Urinary bladder (tissue), 4 donors: ENCODE results near the gene MEX3C. TPM values are rescaled to one million over a fixed set of nuclear protein-coding genes. Genes with fewer than 3 reads are reported as not detected.

ENCODE experiments used
- DNase-seq: peaks from one replicate; pipeline ENCODE4 v3.0.0-alpha.2; 2015; ENCODE audit errors: extremely low spot score
- H3K27ac ChIP-seq: one replicate; pipeline ENCODE4 v1.5.1; 2013; ENCODE audit warnings: low read depth, mild to moderate bottlenecking, moderate library complexity
- H3K36me3 ChIP-seq: one replicate; pipeline ENCODE4 v1.6.1; 2013; ENCODE audit warnings: mild to moderate bottlenecking, moderate library complexity; ENCODE audit not compliant: insufficient read depth
- H3K4me1 ChIP-seq: one replicate; pipeline ENCODE4 v1.6.1; 2013; ENCODE audit warnings: mild to moderate bottlenecking, moderate library complexity; ENCODE audit not compliant: insufficient read depth
- H3K4me3 ChIP-seq: one replicate; pipeline ENCODE4 v1.5.1; 2013; ENCODE audit warnings: low read depth, low read length
- WGBS: extraction: QIAGEN DNeasy Blood & Tissue Kit; methylation state at CpG from one replicate; pipeline ENCODE4 v1.1.7; 2013; 5-methylcytosine and 5-hydroxymethylcytosine counted together
- polyA plus RNA-seq: library from polyadenylated mRNA; stranded (reverse); fragments of 200-250 nt; gene quantifications from one replicate; pipeline ENCODE4 v1.2.3, GENCODE V29; 2013
- total RNA-seq: library from RNA; depleted of rRNA; stranded (reverse); fragments of >200 nt; gene quantifications from one replicate; pipeline ENCODE4 v1.2.3, GENCODE V29; 2014
- donor health status: healthy with polysubstance abuse.
- donor health status: healthy.

Gene MEX3C
- total and polyA plus RNA-seq, 2 donors = 21.5 to 53.8 TPM

- Histone ChIP-seq H3K27ac (no peak overlapping the region), H3K36me3 (no peaks in the 10 kb centered on the region), H3K4me1 (peaks cover 1% of the 10 kb centered on the region), H3K4me3 (no peak overlapping the region)
- no peak for DNase-seq
These were observed 14.7 kb downstream of the MEX3C start for GRCh38 chr18:51182824-51183223.

- no peak overlapping the region for H3K4me3 ChIP-seq
- no peak overlapping the region for H3K27ac ChIP-seq
- H3K4me1 ChIP-seq = no peaks in the 10 kb centered on the region
- 79% methylated on average over 1 of the region's 1 CpG for WGBS
- no peaks in the 10 kb centered on the region for H3K36me3 ChIP-seq
- DNase-seq = no peak
These were observed 25.7 kb downstream of the MEX3C start for GRCh38 chr18:51171625-51172259.

GRCh38 chr18:51171223-51171622 is 26.3 kb downstream of the MEX3C start:
- no peaks in the 10 kb centered on the region for H3K4me1 ChIP-seq
- WGBS = 93% methylated on average over 3 of the region's 3 CpGs
- DNase-seq = no peak
- H3K36me3 ChIP-seq = no peaks in the 10 kb centered on the region
- no peak overlapping the region for H3K4me3 ChIP-seq
- no peak overlapping the region for H3K27ac ChIP-seq

GRCh38 chr18:51170664-51171063 is 26.8 kb downstream of the MEX3C start:
- no peak for DNase-seq
- H3K4me1 ChIP-seq = no peaks in the 10 kb centered on the region
- no peaks in the 10 kb centered on the region for H3K36me3 ChIP-seq
- no peak overlapping the region for H3K4me3 ChIP-seq
- no peak overlapping the region for H3K27ac ChIP-seq
- WGBS = 92% methylated on average over 3 of the region's 3 CpGs

GRCh38 chr18:51169731-51170130 is 27.8 kb downstream of the MEX3C start:
- no peak for DNase-seq
- Histone ChIP-seq H3K4me3 (no peak overlapping the region), H3K4me1 (no peaks in the 10 kb centered on the region), H3K27ac (no peak overlapping the region), H3K36me3 (no peaks in the 10 kb centered on the region)

DNA sequence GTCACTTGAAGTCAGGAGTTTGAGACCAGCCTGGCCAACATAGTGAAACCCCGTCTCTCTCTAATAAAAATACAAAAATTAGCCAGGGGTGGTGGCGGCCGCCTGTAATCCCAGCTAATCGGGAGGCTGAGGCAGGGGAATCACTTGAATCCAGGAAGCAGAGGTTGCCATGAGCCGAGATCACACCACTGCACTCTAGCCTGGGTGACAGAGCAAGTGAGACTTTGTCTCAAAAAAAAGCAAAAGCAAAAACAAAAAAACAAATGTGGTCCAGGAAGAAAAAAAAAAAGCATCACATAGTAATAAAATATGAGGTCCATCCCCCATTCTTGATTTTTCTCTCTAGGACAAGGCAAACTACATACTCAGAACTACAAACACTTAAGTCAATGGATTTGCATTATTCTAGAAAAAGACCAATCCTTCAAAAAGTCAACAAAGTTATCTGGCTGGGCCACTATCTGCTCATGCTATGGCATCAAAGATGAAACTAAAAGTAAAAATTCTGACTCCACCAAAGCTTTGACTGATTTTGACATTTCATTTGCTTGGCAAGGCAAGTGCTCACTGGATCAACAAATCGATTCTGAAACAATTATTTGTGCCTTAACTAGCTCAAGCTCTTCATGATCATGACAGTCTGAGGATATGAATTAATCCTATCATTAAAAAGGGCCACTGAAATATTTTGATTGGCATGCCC is 28.4 kb downstream of the MEX3C start:
- H3K27ac ChIP-seq = no peak overlapping the region
- H3K36me3 ChIP-seq = no peaks in the 10 kb centered on the region
- H3K4me3 ChIP-seq = no peak overlapping the region
- H3K4me1 ChIP-seq = no peaks in the 10 kb centered on the region
- 93% methylated on average over 6 of the region's 6 CpGs for WGBS
- no peak for DNase-seq

GRCh38 chr18:51168026-51168742 is 29.3 kb downstream of the MEX3C start:
- Histone ChIP-seq H3K36me3 (no peaks in the 10 kb centered on the region), H3K27ac (no peak overlapping the region), H3K4me3 (no peak overlapping the region), H3K4me1 (no peaks in the 10 kb centered on the region)
- WGBS = 61% methylated on average over 5 of the region's 5 CpGs
- no peak for DNase-seq

- WGBS = 97% methylated on average over 2 of the region's 2 CpGs
- Histone ChIP-seq H3K36me3 (no peaks in the 10 kb centered on the region), H3K27ac (no peak overlapping the region), H3K4me1 (peaks cover 1% of the 10 kb centered on the region), H3K4me3 (no peak overlapping the region)
- no peak for DNase-seq
These were observed 32.2 kb downstream of the MEX3C start for GRCh38 chr18:51165296-51165695.

- Histone ChIP-seq H3K36me3 (no peaks in the 10 kb centered on the region), H3K4me3 (no peak overlapping the region), H3K4me1 (peaks cover 1% of the 10 kb centered on the region), H3K27ac (no peak overlapping the region)
- WGBS = 95% methylated on average over 2 of the region's 2 CpGs
- DNase-seq = no peak
These were observed 32.7 kb downstream of the MEX3C start for GRCh38 chr18:51164761-51165281.

GRCh38 chr18:51164342-51164741 is 33.1 kb downstream of the MEX3C start:
- H3K36me3 ChIP-seq = no peaks in the 10 kb centered on the region
- no peak overlapping the region for H3K27ac ChIP-seq
- peaks cover 1% of the 10 kb centered on the region for H3K4me1 ChIP-seq
- 80% methylated on average over 8 of the region's 8 CpGs for WGBS
- DNase-seq = no peak
- H3K4me3 ChIP-seq = no peak overlapping the region

DNA sequence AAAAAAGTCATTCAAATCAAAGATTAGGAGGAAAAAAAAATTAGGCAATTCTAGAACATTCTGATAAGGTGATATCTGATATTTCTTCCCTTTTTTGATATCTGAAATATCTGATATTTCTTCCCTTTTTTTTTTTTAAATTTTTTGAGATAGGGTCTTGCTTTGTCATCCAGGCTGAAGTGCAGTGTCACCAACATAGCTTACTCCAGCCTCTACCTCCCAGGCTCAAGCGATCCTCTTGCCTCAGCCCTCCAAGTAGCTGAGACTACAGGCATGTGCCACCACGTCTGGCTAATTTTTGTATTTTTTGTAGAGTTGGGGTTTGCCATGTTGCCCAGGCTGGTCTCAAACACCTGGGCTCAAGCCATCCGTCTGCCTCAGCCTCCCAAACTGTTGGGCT is 33.9 kb downstream of the MEX3C start:
- Histone ChIP-seq H3K4me3 (no peak overlapping the region), H3K36me3 (no peaks in the 10 kb centered on the region), H3K27ac (no peak overlapping the region), H3K4me1 (peaks cover 1% of the 10 kb centered on the region)
- no peak for DNase-seq
- WGBS = 90% methylated on average over 3 of the region's 3 CpGs

GRCh38 chr18:51162617-51163016 is 34.9 kb downstream of the MEX3C start:
- Histone ChIP-seq H3K4me3 (no peak overlapping the region), H3K27ac (no peak overlapping the region), H3K36me3 (no peaks in the 10 kb centered on the region), H3K4me1 (peaks cover 1% of the 10 kb centered on the region)
- no peak for DNase-seq
- 81% methylated on average over 3 of the region's 3 CpGs for WGBS

DNA sequence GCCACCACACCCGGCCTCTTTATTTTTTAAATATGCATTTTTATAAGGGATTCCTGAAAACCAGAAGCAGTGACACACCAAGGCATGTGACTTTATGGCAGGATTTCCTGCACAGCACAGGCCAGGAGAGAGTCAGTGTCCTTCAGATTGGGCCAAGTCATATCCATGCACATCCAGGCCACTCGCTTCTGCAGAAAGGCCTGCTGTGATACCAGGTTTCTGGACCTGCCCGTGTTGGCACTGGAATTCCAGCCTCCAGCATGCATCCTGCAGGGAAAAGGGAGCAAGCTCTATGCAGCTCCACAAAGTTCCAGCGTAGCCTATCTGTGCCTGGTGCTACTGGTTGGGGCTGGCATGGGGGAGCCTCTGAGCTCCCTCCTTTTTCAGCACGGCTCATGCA is 36.8 kb downstream of the MEX3C start:
- 94% methylated on average over 5 of the region's 5 CpGs for WGBS
- H3K27ac ChIP-seq = no peak overlapping the region

DNA sequence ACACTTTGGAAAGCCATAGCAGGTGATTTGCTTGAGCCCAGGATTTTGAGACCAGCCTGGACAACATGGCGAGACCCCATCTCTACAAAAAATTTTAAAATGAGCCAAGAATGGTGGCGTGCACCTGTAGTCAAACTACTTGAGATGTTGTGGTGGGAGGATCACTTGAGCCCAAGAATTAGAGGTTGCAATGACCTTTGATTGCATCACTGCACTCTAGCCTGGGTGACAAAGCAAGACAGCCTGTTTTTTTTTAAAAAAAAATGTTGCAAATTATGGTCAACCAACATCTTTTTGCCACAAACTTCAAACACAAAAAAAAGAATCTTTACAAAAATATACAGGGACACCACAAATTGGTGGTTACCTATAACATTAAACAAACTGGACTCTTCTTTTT is 40.3 kb downstream of the MEX3C start:
- Histone ChIP-seq H3K36me3 (no peaks in the 10 kb centered on the region), H3K4me3 (no peak overlapping the region), H3K4me1 (peaks cover 1% of the 10 kb centered on the region), H3K27ac (no peak overlapping the region)
- 96% methylated on average over 2 of the region's 2 CpGs for WGBS
- DNase-seq = no peak

More for the DNA sequence above, 36.8 kb downstream of the MEX3C start:
- H3K4me3 ChIP-seq = no peak overlapping the region
- DNase-seq = no peak
- no peaks in the 10 kb centered on the region for H3K36me3 ChIP-seq
- H3K4me1 ChIP-seq = peaks cover 1% of the 10 kb centered on the region
